ENCODE data around the gene FAR2. TPM values are rescaled to one million over a fixed set of nuclear protein-coding genes. Genes with fewer than 3 reads are reported as not detected.
"Not testable (repeated sequence)": the region's sequence is repeated elsewhere in the genome, so short reads cannot be mapped to it uniquely, and the experiment has no call there.

The FAR2 gene
- total and polyA plus RNA-seq, 2 donors (not counting 3 experiments of a cell fraction or from before 2014, with no cell fraction given) = 32.3 to 61.7 TPM

- Histone ChIP-seq H3K27me3 (ENCODE audit: control insufficient read depth in 2 of 2, insufficient read depth in 2 of 2, low read length in 2 of 2) (peaks cover 0 to 4% of the 10 kb centered on the region in 2 experiments), H3K4me1 (ENCODE audit: control insufficient read depth, extremely low read depth, insufficient read depth, low read length) (peaks cover 12% of the 10 kb centered on the region), H3K9ac (replicated peaks; ENCODE audit: extremely low read depth, insufficient read depth, low read length) (no peak overlapping the region), H3K36me3 (ENCODE audit: control insufficient read depth in 2 of 2, extremely low read depth in 1 of 2, insufficient read depth in 2 of 2, low read length in 2 of 2) (no peaks in the 10 kb centered on the region), H3K9me3 (replicated peaks; ENCODE audit: control insufficient read depth, insufficient read depth, low read length) (no peaks in the 10 kb centered on the region), H3K4me2 (ENCODE audit: insufficient read depth, low read length) (no peak overlapping the region), H4K20me1 (replicated peaks; ENCODE audit: control insufficient read depth, extremely low read depth, insufficient read depth, low read length) (no peaks in the 10 kb centered on the region), H3K79me2 (ENCODE audit: control insufficient read depth, insufficient read depth, low read length) (peaks cover 33% of the 10 kb centered on the region), H3K4me3 (replicated peaks in 1 of 3; ENCODE audit: insufficient read depth in 1 of 3, low read depth in 1 of 3, low read length in 3 of 3) (no peak overlapping the region), H2AFZ (ENCODE audit: low read depth, low read length) (no peak overlapping the region), H3K27ac (ENCODE audit: insufficient read depth, low read depth, low read length) (no peak overlapping the region), H3K9me1 (replicated peaks; ENCODE audit: control insufficient read depth, extremely low read depth, insufficient read depth, low read length) (no peaks in the 10 kb centered on the region)
- intact Hi-C loops (cut with micrococcal nuclease) = loop anchor here (5.0 kb wide), 1 partner anchor 235 kb away; the partner anchor contains the start of gene FAR2
- FAIRE-seq (no peak), DNase-seq (ENCODE audit: low read depth, low spot score) (no peak)
- POLR2A ChIA-PET = no interaction called here
- CTCF ChIA-PET = no interaction called here
- no TSS peak for BruUV-seq (replicated peaks)
- dilution Hi-C loops (cut with MboI; ENCODE audit: extremely low pct_ligation_motif_present, low sequenced_read_pairs) = no loop called here
- TF ChIP-seq EZH2 (IDR thresholded peaks at IDR 0.05; ENCODE audit: borderline replicate concordance, low read depth, low read length, severe bottlenecking) (no peak), GATA2 (IDR thresholded peaks at IDR 0.05; ENCODE audit: insufficient read depth, insufficient read length, low read depth, low read length) (no peak), MYC (IDR thresholded peaks at IDR 0.05; ENCODE audit: low read depth, low read length) (no peak), MAX (IDR thresholded peaks at IDR 0.05; ENCODE audit: insufficient read depth, insufficient read length) (no peak), CTCF (IDR thresholded peaks at IDR 0.05; ENCODE audit: extremely low read depth in 1 of 2, insufficient read depth in 1 of 2, low read depth in 1 of 2, low read length in 2 of 2) (no peak), FOS (IDR thresholded peaks at IDR 0.05; ENCODE audit: borderline replicate concordance, insufficient read depth, low read length) (no peak), POLR2A (IDR thresholded peaks at IDR 0.05; ENCODE audit: low read depth, low read length) (no peak), POLR2AphosphoS5 (IDR thresholded peaks at IDR 0.05; ENCODE audit: insufficient read depth, low read depth, low read length) (no peak), JUN (IDR thresholded peaks at IDR 0.05; ENCODE audit: borderline replicate concordance, insufficient read depth, insufficient read length, low read depth) (no peak)
These were observed 233.2 kb downstream of the FAR2 start for GRCh38 chr12:29382251-29382650.

GRCh38 chr12:29385194-29385593, 236.1 kb downstream of the FAR2 start:
- H3K4me1 ChIP-seq (ENCODE audit: control insufficient read depth, extremely low read depth, insufficient read depth, low read length); BruUV-seq (replicated peaks); FAIRE-seq; H3K4me2 ChIP-seq (ENCODE audit: insufficient read depth, low read length); DNase-seq (ENCODE audit: low read depth, low spot score); H3K9me3 ChIP-seq (replicated peaks; ENCODE audit: control insufficient read depth, insufficient read depth, low read length); H3K36me3 ChIP-seq (ENCODE audit: control insufficient read depth in 2 of 2, extremely low read depth in 1 of 2, insufficient read depth in 2 of 2, low read length in 2 of 2); H2AFZ ChIP-seq (ENCODE audit: low read depth, low read length); dilution Hi-C loops (cut with MboI; ENCODE audit: extremely low pct_ligation_motif_present, low sequenced_read_pairs); H3K4me3 ChIP-seq (replicated peaks in 1 of 3; ENCODE audit: insufficient read depth in 1 of 3, low read depth in 1 of 3, low read length in 3 of 3); H4K20me1 ChIP-seq (replicated peaks; ENCODE audit: control insufficient read depth, extremely low read depth, insufficient read depth, low read length); H3K79me2 ChIP-seq (ENCODE audit: control insufficient read depth, insufficient read depth, low read length); H3K27me3 ChIP-seq (ENCODE audit: control insufficient read depth in 2 of 2, insufficient read depth in 2 of 2, low read length in 2 of 2); H3K27ac ChIP-seq (ENCODE audit: insufficient read depth, low read depth, low read length); intact Hi-C loops (cut with micrococcal nuclease); CTCF ChIA-PET; H3K9me1 ChIP-seq (replicated peaks; ENCODE audit: control insufficient read depth, extremely low read depth, insufficient read depth, low read length); H3K9ac ChIP-seq (replicated peaks; ENCODE audit: extremely low read depth, insufficient read depth, low read length); POLR2A ChIA-PET: not testable (repeated sequence)

Data from endothelial cell of umbilical vein (primary cell).